Left kidney (tissue), 1 donor: ENCODE results near the gene PAX3. TPM values are rescaled to one million over a fixed set of nuclear protein-coding genes. Genes with fewer than 3 reads are reported as not detected.

ENCODE experiments used
- polyA plus RNA-seq: library from polyadenylated mRNA; unstranded; fragments of 120-200 nt; gene quantifications from one replicate; pipeline ENCODE4 v1.2.1, GENCODE V29; 2013; ENCODE audit not compliant: insufficient read length

PAX3 gene
- polyA plus RNA-seq, 1 donor: 0.12 TPM

Other genes starting within 250 kb of the PAX3 start
- 17.4 TPM for gene SGPP2, start 125.5 kb upstream of the PAX3 start, polyA plus RNA-seq